Lower leg skin (tissue), 3 donors: ENCODE results near the gene MDH1.

ENCODE experiments used
- POLR2A ChIP-seq, 2 donors: fragments of 450-650 bp; IDR thresholded peaks; one replicate each; pipeline ENCODE4 v1.6.1; 2016 to 2017; ENCODE audit warnings: antibody characterized with exemption in 2 of 2, mild to moderate bottlenecking in 1 of 2, moderate library complexity in 1 of 2
- TF ChIP-seq, protein P1 (sequence below), 3 donors: fragments of 450-650 bp; IDR thresholded peaks; one replicate each; pipeline ENCODE4 v1.5.1; 2016; ENCODE audit warnings: antibody characterized with exemption in 3 of 3, mild to moderate bottlenecking in 3 of 3, moderate library complexity in 2 of 3

DNA sequence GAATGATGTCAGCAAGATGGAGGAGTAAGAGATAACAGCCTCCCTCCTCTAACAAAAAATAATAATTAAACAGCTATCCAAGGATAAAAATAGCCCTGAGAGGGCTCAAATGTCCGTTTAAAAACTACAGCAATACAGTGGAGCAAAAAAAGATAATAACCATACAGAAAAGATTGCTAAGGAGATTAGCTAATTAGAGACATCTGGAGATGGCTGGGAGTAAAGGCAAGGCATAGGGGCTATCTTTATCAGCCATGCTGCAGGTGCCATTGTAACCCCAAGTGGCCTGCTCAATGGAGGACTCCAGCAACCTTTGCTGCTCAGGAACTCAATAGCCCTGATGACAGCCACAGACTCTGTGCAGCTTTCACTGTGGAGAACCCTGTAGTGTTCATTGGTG lies 42.7 kb downstream of the MDH1 start:
- TF ChIP-seq, protein P1, sequence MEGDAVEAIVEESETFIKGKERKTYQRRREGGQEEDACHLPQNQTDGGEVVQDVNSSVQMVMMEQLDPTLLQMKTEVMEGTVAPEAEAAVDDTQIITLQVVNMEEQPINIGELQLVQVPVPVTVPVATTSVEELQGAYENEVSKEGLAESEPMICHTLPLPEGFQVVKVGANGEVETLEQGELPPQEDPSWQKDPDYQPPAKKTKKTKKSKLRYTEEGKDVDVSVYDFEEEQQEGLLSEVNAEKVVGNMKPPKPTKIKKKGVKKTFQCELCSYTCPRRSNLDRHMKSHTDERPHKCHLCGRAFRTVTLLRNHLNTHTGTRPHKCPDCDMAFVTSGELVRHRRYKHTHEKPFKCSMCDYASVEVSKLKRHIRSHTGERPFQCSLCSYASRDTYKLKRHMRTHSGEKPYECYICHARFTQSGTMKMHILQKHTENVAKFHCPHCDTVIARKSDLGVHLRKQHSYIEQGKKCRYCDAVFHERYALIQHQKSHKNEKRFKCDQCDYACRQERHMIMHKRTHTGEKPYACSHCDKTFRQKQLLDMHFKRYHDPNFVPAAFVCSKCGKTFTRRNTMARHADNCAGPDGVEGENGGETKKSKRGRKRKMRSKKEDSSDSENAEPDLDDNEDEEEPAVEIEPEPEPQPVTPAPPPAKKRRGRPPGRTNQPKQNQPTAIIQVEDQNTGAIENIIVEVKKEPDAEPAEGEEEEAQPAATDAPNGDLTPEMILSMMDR (IDR thresholded peaks at IDR 0.05) = no peak
- TF ChIP-seq POLR2A (IDR thresholded peaks at IDR 0.05) = no peak
